HG02623 (cell line): Measurements from ENCODE around the gene TPO.
"Not testable (repeated sequence)": the region's sequence is repeated elsewhere in the genome, so short reads cannot be mapped to it uniquely, and the experiment has no call there.

Experiments used
- ATAC-seq: cut with Tn5 transposase; IDR thresholded peaks from one replicate; pipeline ENCODE4 v1.9.1; 2021; ENCODE audit warnings: moderate library complexity; ENCODE audit not compliant: unreplicated experiment

Gene TPO

GRCh38 chr2:1571477-1572417 is 158.5 kb downstream of the TPO start:
- ATAC-seq = no peak

GRCh38 chr2:1572638-1573037 is 159.4 kb downstream of the TPO start:
- ATAC-seq = no peak

GRCh38 chr2:1577846-1578245 is 164.6 kb downstream of the TPO start:
- no peak for ATAC-seq

- not testable (repeated sequence) for ATAC-seq
These were observed 168.1 kb downstream of the TPO start for GRCh38 chr2:1581257-1581964.

- ATAC-seq = no peak
These were observed 168.8 kb downstream of the TPO start for GRCh38 chr2:1581965-1582625.

GRCh38 chr2:1582891-1583341 is 169.7 kb downstream of the TPO start:
- no peak for ATAC-seq

GRCh38 chr2:1584051-1584531 is 170.8 kb downstream of the TPO start:
- ATAC-seq = no peak

- no peak for ATAC-seq
These were observed 171.6 kb downstream of the TPO start for GRCh38 chr2:1584691-1585485.

GRCh38 chr2:1585635-1586034 is 172.4 kb downstream of the TPO start:
- no peak for ATAC-seq

GRCh38 chr2:1586251-1586922 is 173.1 kb downstream of the TPO start:
- no peak for ATAC-seq

- ATAC-seq = no peak
These were observed 173.9 kb downstream of the TPO start for GRCh38 chr2:1586923-1587840.

- no peak for ATAC-seq
These were observed 175.1 kb downstream of the TPO start for GRCh38 chr2:1588051-1588977.

- no peak for ATAC-seq
These were observed 175.8 kb downstream of the TPO start for GRCh38 chr2:1588978-1589621.

- ATAC-seq = no peak
These were observed 177.6 kb downstream of the TPO start for GRCh38 chr2:1590596-1591460.

- ATAC-seq = no peak
These were observed 178.2 kb downstream of the TPO start for GRCh38 chr2:1591461-1591770.
